Upper lobe of right lung (tissue), 1 donor: ENCODE data around the gene HLA-DQB1. TPM values are rescaled to one million over a fixed set of nuclear protein-coding genes. Genes with fewer than 3 reads are reported as not detected.
"Not testable (repeated sequence)": the region's sequence is repeated elsewhere in the genome, so short reads cannot be mapped to it uniquely, and the experiment has no call there.

ENCODE experiments used
- ATAC-seq: fragments of 200-7000 bp; cut with Tn5 transposase; one replicate; pipeline ENCODE4 v1.9.1; 2020; ENCODE audit warnings: mild to moderate bottlenecking, moderate library complexity
- DNase-seq: peaks from one replicate; pipeline ENCODE4 v3.0.0-alpha.2; 2020
- H3K27ac ChIP-seq: fragments of 200-600 bp; one replicate; pipeline ENCODE4 v1.8.0; 2022
- H3K27me3 ChIP-seq: fragments of 200-600 bp; one replicate; pipeline ENCODE4 v1.8.0; 2022; ENCODE audit warnings: mild to moderate bottlenecking
- H3K36me3 ChIP-seq: fragments of 200-600 bp; one replicate; pipeline ENCODE4 v1.8.0; 2022
- H3K4me1 ChIP-seq: fragments of 200-600 bp; one replicate; pipeline ENCODE4 v1.8.0; 2022
- H3K4me3 ChIP-seq: fragments of 200-600 bp; one replicate; pipeline ENCODE4 v1.8.0; 2022; ENCODE audit warnings: mild to moderate bottlenecking
- H3K9me3 ChIP-seq: fragments of 200-600 bp; one replicate; pipeline ENCODE4 v1.8.0; 2022
- intact Hi-C: fragments of 100-400 bp; cut with DNase I; formaldehyde crosslinking; loops from one replicate; pipeline ENCODE4 v1.11.0; 2022
- total RNA-seq: library from RNA; stranded (reverse); fragmentation: NEBNext Ultra II Directional; extraction: Animal tissue kit (Norgen Biotek cat#: 25700); gene quantifications from one replicate; pipeline ENCODE4 v1.2.1, GENCODE V29; 2021
- TF ChIP-seq, protein P1 (sequence below): fragments of 200-600 bp; IDR thresholded peaks from one replicate; pipeline ENCODE4 v1.8.0; 2022; ENCODE audit warnings: antibody characterized with exemption
- donor health status: DM: no; HTN: yes; CAD: no; lungs with severe emphysema.

The HLA-DQB1 gene
- total RNA-seq, 1 donor from 2014 or later = 94.9 TPM

- no peaks in the 10 kb centered on the region for H3K9me3 ChIP-seq
- no peak overlapping the region for H3K4me3 ChIP-seq
- no peaks in the 10 kb centered on the region for H3K4me1 ChIP-seq
- no peak overlapping the region for H3K27ac ChIP-seq
- no peaks in the 10 kb centered on the region for H3K27me3 ChIP-seq
- TF ChIP-seq, protein P1, sequence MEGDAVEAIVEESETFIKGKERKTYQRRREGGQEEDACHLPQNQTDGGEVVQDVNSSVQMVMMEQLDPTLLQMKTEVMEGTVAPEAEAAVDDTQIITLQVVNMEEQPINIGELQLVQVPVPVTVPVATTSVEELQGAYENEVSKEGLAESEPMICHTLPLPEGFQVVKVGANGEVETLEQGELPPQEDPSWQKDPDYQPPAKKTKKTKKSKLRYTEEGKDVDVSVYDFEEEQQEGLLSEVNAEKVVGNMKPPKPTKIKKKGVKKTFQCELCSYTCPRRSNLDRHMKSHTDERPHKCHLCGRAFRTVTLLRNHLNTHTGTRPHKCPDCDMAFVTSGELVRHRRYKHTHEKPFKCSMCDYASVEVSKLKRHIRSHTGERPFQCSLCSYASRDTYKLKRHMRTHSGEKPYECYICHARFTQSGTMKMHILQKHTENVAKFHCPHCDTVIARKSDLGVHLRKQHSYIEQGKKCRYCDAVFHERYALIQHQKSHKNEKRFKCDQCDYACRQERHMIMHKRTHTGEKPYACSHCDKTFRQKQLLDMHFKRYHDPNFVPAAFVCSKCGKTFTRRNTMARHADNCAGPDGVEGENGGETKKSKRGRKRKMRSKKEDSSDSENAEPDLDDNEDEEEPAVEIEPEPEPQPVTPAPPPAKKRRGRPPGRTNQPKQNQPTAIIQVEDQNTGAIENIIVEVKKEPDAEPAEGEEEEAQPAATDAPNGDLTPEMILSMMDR = no peak
- ATAC-seq (no peak), DNase-seq (no peak)
- no peaks in the 10 kb centered on the region for H3K36me3 ChIP-seq
- intact Hi-C loops = no loop called here
These were observed 27.8 kb downstream of the HLA-DQB1 start for GRCh38 chr6:32638532-32639219.

DNA sequence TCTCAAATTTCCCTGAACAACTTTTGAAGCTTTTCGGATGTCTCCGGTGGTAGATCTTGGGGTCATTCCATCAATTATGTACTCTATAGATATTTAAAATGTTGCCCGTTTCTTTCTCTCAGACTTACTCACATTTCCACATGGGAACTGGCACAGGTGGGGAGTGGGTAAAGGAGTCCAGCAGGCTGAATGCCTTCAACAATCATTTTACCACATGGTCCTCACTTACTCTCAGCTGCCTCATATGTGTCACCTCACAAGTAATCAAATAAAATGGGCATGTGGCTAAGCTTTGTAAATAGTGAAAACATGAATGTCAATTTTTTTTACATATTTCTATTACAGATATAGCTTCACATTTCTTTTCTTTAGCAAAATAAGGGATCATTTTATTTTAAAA is 28.6 kb downstream of the HLA-DQB1 start:
- H3K36me3 ChIP-seq = no peaks in the 10 kb centered on the region
- H3K27me3 ChIP-seq = no peaks in the 10 kb centered on the region
- no peak overlapping the region for H3K27ac ChIP-seq
- H3K9me3 ChIP-seq = no peaks in the 10 kb centered on the region
- intact Hi-C loops = no loop called here
- peak overlapping the region; percentile 25 for H3K4me3 ChIP-seq
- TF ChIP-seq, protein P1 = no peak
- ATAC-seq (no peak), DNase-seq (no peak)
- no peaks in the 10 kb centered on the region for H3K4me1 ChIP-seq

DNA sequence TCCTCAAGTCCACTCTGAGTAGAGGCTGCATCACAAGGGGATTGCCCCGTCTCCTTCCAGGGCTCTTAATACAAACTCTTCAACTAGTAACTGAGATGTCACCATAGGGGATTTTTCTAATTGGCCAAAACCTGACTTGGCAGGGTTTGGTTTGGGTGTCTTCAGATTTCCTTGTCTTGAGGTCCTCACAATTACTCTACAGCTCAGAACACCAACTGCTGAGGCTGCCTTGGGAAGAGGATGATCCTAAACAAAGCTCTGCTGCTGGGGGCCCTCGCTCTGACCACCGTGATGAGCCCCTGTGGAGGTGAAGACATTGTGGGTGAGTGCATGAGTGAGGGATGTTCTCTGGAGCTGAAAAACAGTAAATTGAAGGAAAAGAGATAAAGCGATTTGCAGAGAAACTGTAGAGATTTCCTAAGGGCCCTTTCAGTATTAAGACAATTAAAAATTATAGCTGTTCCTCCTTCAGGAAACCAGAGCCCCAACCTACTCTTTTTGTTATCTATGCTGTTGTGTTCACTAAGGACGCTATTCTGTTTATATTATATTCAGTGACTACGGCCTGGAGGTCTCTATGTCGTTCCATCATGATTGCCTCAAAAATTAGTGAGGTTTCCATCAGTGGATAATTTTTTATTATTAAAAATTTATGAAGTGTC is 29.1 kb downstream of the HLA-DQB1 start, which contains the start of gene HLA-DQA1:
Gene HLA-DQA1, plus strand, starts transcription at position 188 of the 662 bp plus-strand sequence. Its CDS starts 53 bp downstream, at position 241.
- DNase-seq (no peak), ATAC-seq (peak; percentile 96)
- H3K9me3 ChIP-seq = no peaks in the 10 kb centered on the region
- no peaks in the 10 kb centered on the region for H3K4me1 ChIP-seq
- intact Hi-C loops = no loop called here
- H3K36me3 ChIP-seq = no peaks in the 10 kb centered on the region
- TF ChIP-seq, protein P1 = no peak
- no peak within 1 kb of the TSS for H3K27ac ChIP-seq
- H3K27me3 ChIP-seq = no peaks in the 10 kb centered on the region
- peak within 1 kb of the TSS; percentile 25 for H3K4me3 ChIP-seq

- DNase-seq (no peak), ATAC-seq (no peak)
- Histone ChIP-seq H3K36me3 (no peaks in the 10 kb centered on the region), H3K9me3 (no peaks in the 10 kb centered on the region), H3K27ac (no peak overlapping the region), H3K4me3 (no peak overlapping the region), H3K27me3 (no peaks in the 10 kb centered on the region), H3K4me1 (no peaks in the 10 kb centered on the region)
- TF ChIP-seq, protein P1 = no peak
- intact Hi-C loops = no loop called here
These were observed 30.8 kb downstream of the HLA-DQB1 start for GRCh38 chr6:32635526-32636123.

DNA sequence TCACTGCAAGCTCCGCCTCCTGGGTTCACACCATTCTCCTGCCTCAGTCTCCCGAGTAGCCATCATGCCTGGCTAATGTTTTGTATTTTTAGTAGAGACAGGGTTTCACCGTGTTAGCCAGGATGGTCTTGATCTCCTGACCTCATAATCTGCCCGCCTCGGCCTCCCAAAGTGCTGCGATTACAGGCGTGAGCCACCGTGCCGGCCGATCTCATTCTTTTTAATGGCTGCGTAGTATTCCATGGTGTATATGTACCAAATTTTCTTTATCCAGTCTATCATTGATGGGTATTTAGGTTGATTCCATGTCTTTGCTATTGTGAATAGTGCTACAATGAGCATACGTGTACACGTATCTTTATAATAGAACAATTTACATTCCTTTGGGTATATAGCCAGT is 36.7 kb downstream of the HLA-DQB1 start:
- H3K36me3 ChIP-seq, intact Hi-C loops, H3K9me3 ChIP-seq, H3K27ac ChIP-seq, H3K27me3 ChIP-seq, DNase-seq, ATAC-seq, H3K4me1 ChIP-seq, H3K4me3 ChIP-seq: not testable (repeated sequence)

GRCh38 chr6:32627831-32628230 is 38.6 kb downstream of the HLA-DQB1 start:
- H3K27ac ChIP-seq = peak overlapping the region; percentile 75
- peak; percentile 90 for ATAC-seq
- intact Hi-C loops = no loop called here

More at GRCh38 chr6:32627831-32628230, 38.6 kb downstream of the HLA-DQB1 start:
- DNase-seq = peak; percentile 62
- no peaks in the 10 kb centered on the region for H3K9me3 ChIP-seq
- H3K4me3 ChIP-seq = no peak overlapping the region
- H3K27me3 ChIP-seq = no peaks in the 10 kb centered on the region
- TF ChIP-seq, protein P1 = no peak
- no peaks in the 10 kb centered on the region for H3K4me1 ChIP-seq
- no peaks in the 10 kb centered on the region for H3K36me3 ChIP-seq
